MM.1S (cell line): ENCODE data around the gene DNAL1.

ENCODE experiments used
- CTCF ChIP-seq: fragments of 300-600 bp; sonication (generic); IDR thresholded peaks from 2 replicates; pipeline ENCODE4 v1.5.1; 2016; ENCODE audit warnings: antibody characterized with exemption, low read length, mixed read lengths
- EZH2 ChIP-seq: fragments of 300-600 bp; sonication (generic); optimal IDR thresholded peaks from 2 replicates; pipeline ENCODE3; 2017; ENCODE audit warnings: low read depth, mild to moderate bottlenecking, antibody characterized with exemption, low read length, mixed read lengths
- EZH2phosphoT487 ChIP-seq: fragments of 300-600 bp; sonication (generic); IDR thresholded peaks from 2 replicates; pipeline ENCODE4 v1.6.1; 2018; ENCODE audit warnings: antibody characterized with exemption, low read length

GRCh38 chr14:73732006-73732405 is 87.2 kb downstream of the DNAL1 start:
- TF ChIP-seq EZH2: no peak
- no peak for TF ChIP-seq CTCF
- no peak for TF ChIP-seq EZH2phosphoT487
